Activated T-helper 17 cell treated with anti-CD3 and anti-CD28 coated beads, Interleukin-2, amount 50 U/mL, for 72 hours (primary cell): ENCODE results near the gene TLCD3B. TPM values are rescaled to one million over a fixed set of nuclear protein-coding genes. Genes with fewer than 3 reads are reported as not detected.
A peak's percentile ranks its signal among the peaks of the same experiment; 100 is the strongest.

ENCODE experiments used
- ATAC-seq: fragments of 150-1000 bp; cut with Tn5 transposase; replicated peaks from 2 replicates; pipeline ENCODE4 v1.10.0; 2021; ENCODE audit warnings: mild to moderate bottlenecking, moderate library complexity
- H3K27ac Mint-ChIP-seq: one replicate; pipeline ENCODE4 v1.8.0; 2022; ENCODE audit warnings: mixed read lengths
- H3K27me3 Mint-ChIP-seq: one replicate; pipeline ENCODE4 v1.8.0; 2022; ENCODE audit warnings: mixed read lengths
- H3K36me3 Mint-ChIP-seq: one replicate; pipeline ENCODE4 v1.8.0; 2022; ENCODE audit warnings: low read depth, mild to moderate bottlenecking, mixed read lengths
- H3K4me1 Mint-ChIP-seq: one replicate; pipeline ENCODE4 v1.8.0; 2022; ENCODE audit warnings: mixed read lengths
- H3K4me3 Mint-ChIP-seq: one replicate; pipeline ENCODE4 v1.8.0; 2022; ENCODE audit warnings: mild to moderate bottlenecking, mixed read lengths
- H3K9me3 Mint-ChIP-seq: one replicate; pipeline ENCODE4 v1.8.0; 2022; ENCODE audit warnings: mixed read lengths
- total RNA-seq, 2 donors: library from RNA; stranded (reverse); gene quantifications; one replicate each; pipeline ENCODE4 v1.2.3, GENCODE V29; 2022

Gene TLCD3B
- total RNA-seq, result 1 to 10 TPM; 1.9 to 7.4 TPM

- peaks cover 5% of the 10 kb centered on the region for H3K4me1 Mint-ChIP-seq
- no peaks in the 10 kb centered on the region for H3K36me3 Mint-ChIP-seq
- H3K27me3 Mint-ChIP-seq, result peaks cover 34% of the 10 kb centered on the region
- no peak for ATAC-seq
- peak within 1 kb of the TSS; percentile 57 for H3K4me3 Mint-ChIP-seq
- H3K9me3 Mint-ChIP-seq, result no peaks in the 10 kb centered on the region
- no peak within 1 kb of the TSS for H3K27ac Mint-ChIP-seq
These were observed at the start of gene TLCD3B for GRCh38 chr16:30030841-30031413. Gene TLCD3B (minus strand): TSS chr16:30031271. CDS start chr16:30030527, 744 bp downstream.

- Mint-ChIP-seq H3K4me1 (peaks cover 11% of the 10 kb centered on the region), H3K27ac (no peak overlapping the region), H3K36me3 (peaks cover 97% of the 10 kb centered on the region), H3K9me3 (no peaks in the 10 kb centered on the region), H3K4me3 (no peak overlapping the region), H3K27me3 (no peaks in the 10 kb centered on the region)
- no peak for ATAC-seq
These were observed 48.4 kb upstream of the TLCD3B start for GRCh38 chr16:30079480-30079879.

GRCh38 chr16:30078744-30079143 lies 47.7 kb upstream of the TLCD3B start:
- ATAC-seq, result no peak
- no peaks in the 10 kb centered on the region for H3K27me3 Mint-ChIP-seq
- no peaks in the 10 kb centered on the region for H3K9me3 Mint-ChIP-seq
- no peak overlapping the region for H3K27ac Mint-ChIP-seq
- H3K4me1 Mint-ChIP-seq, result peaks cover 11% of the 10 kb centered on the region
- no peak overlapping the region for H3K4me3 Mint-ChIP-seq
- peaks cover 89% of the 10 kb centered on the region for H3K36me3 Mint-ChIP-seq

DNA sequence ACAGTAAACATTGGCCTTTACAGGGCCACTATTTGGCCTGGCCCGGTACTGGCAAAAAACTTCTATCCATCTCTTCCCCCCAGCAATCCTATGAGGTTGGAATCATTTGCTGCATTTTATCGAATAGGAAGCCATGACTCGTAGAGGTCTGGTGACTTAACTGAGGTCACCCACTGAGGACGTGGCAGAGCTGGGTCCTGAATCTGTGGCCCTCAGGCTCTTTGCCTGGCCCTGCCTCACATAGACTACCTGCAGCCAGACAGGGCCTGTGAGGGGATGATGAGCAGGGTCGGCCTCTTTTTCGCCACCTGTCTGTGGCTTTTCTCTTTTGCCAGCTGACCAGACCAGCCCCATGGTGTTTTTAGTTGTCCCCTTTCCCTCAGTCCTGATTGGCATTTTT lies 46.6 kb upstream of the TLCD3B start:
- Mint-ChIP-seq H3K4me1 (peaks cover 11% of the 10 kb centered on the region), H3K36me3 (peaks cover 78% of the 10 kb centered on the region), H3K9me3 (no peaks in the 10 kb centered on the region), H3K4me3 (peak overlapping the region; percentile 91), H3K27ac (peak overlapping the region; percentile 97), H3K27me3 (no peaks in the 10 kb centered on the region)
- ATAC-seq, result no peak

- peaks cover 11% of the 10 kb centered on the region for H3K4me1 Mint-ChIP-seq
- H3K36me3 Mint-ChIP-seq, result peaks cover 76% of the 10 kb centered on the region
These were observed 45.3 kb upstream of the TLCD3B start for GRCh38 chr16:30076276-30076791.

DNA sequence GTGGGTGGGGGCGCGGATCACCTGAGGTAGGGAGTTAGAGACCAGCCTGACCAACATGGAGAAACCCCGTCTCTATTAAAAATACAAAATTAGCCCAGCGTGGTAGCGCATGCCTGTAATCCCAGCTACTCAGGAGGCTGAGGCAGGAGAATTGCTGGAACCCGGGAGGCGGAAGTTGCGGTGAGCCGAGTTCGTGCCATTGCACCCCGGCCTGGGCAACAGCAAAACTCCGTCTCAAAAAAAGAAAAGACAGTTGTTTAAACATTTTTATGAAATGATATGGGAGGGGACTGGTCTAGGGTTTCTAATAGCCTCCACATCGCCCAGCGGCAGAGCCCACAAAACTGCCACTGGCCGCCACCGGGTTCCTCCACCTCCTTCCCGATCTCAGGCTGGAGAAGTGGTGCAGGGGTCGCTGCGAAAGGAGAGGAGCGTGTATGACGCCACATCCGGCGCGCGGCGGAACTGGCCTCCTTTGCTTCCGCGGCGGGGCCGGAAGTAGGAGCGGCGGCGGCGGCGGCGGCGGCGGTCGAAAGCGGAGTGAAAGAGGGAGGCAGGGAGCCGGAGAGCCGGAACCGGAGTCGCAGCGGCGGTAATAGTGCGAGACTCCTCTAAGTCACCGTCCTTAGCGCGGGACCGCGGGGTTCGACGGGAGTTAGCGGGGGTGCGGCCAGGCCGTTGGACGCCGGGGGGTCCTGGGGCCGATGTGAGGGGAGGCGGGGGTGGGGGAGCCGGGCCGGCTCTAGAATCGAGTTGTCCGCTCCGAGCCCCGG lies 44.6 kb upstream of the TLCD3B start, which contains the start of gene PPP4C:
Gene PPP4C, plus strand, starts transcription at position 492 of the 773 bp plus-strand sequence. CDS start 384 bp downstream, outside the sequence.
- H3K4me3 Mint-ChIP-seq, result peak within 1 kb of the TSS; percentile 91
- H3K36me3 Mint-ChIP-seq, result peaks cover 76% of the 10 kb centered on the region
- ATAC-seq, result peak; percentile 88
- no peaks in the 10 kb centered on the region for H3K9me3 Mint-ChIP-seq
- H3K4me1 Mint-ChIP-seq, result peaks cover 11% of the 10 kb centered on the region
- peak within 1 kb of the TSS; percentile 97 for H3K27ac Mint-ChIP-seq
- H3K27me3 Mint-ChIP-seq, result no peaks in the 10 kb centered on the region

More at GRCh38 chr16:30076276-30076791, 45.3 kb upstream of the TLCD3B start:
- peak overlapping the region; percentile 97 for H3K27ac Mint-ChIP-seq
- H3K27me3 Mint-ChIP-seq, result no peaks in the 10 kb centered on the region
- H3K4me3 Mint-ChIP-seq, result peak overlapping the region; percentile 91
- no peaks in the 10 kb centered on the region for H3K9me3 Mint-ChIP-seq
- ATAC-seq, result peak; percentile 11

GRCh38 chr16:30070490-30070889 lies 39.4 kb upstream of the TLCD3B start:
- ATAC-seq, result no peak
- Mint-ChIP-seq H3K4me3 (peak overlapping the region; percentile 67), H3K27ac (peak overlapping the region; percentile 65), H3K36me3 (peaks cover 77% of the 10 kb centered on the region), H3K9me3 (no peaks in the 10 kb centered on the region), H3K27me3 (no peaks in the 10 kb centered on the region), H3K4me1 (peaks cover 9% of the 10 kb centered on the region)

DNA sequence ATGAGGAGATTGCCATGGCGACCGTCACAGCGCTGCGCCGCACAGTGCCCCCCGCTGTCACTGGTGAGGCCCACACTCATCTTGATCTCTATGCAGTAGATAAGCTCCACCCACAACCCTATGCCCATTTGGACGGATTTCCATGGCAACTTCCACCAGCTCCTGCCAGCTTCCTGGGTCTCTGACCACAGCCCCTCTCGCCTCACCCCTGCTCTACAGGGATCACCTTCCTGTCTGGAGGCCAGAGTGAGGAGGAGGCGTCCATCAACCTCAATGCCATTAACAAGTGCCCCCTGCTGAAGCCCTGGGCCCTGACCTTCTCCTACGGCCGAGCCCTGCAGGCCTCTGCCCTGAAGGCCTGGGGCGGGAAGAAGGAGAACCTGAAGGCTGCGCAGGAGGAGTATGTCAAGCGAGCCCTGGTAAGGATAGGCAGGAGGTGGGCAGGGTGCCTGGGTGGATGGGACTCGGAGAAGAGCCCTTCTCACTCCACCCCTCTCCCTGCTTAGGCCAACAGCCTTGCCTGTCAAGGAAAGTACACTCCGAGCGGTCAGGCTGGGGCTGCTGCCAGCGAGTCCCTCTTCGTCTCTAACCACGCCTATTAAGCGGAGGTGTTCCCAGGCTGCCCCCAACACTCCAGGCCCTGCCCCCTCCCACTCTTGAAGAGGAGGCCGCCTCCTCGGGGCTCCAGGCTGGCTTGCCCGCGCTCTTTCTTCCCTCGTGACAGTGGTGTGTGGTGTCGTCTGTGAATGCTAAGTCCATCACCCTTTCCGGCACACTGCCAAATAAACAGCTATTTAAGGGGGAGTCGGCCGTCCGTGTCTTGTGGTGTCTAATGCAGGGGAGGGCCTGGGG lies 38.8 kb upstream of the TLCD3B start:
- H3K9me3 Mint-ChIP-seq, result no peaks in the 10 kb centered on the region
- peak overlapping the region; percentile 67 for H3K4me3 Mint-ChIP-seq
- ATAC-seq, result no peak
- peaks cover 9% of the 10 kb centered on the region for H3K4me1 Mint-ChIP-seq
- H3K27me3 Mint-ChIP-seq, result no peaks in the 10 kb centered on the region
- H3K36me3 Mint-ChIP-seq, result peaks cover 79% of the 10 kb centered on the region
- peak overlapping the region; percentile 65 for H3K27ac Mint-ChIP-seq

GRCh38 chr16:30068750-30069610 lies 37.9 kb upstream of the TLCD3B start:
- no peaks in the 10 kb centered on the region for H3K27me3 Mint-ChIP-seq
- no peak for ATAC-seq
- H3K9me3 Mint-ChIP-seq, result no peaks in the 10 kb centered on the region
- H3K27ac Mint-ChIP-seq, result peak overlapping the region; percentile 73
- peak overlapping the region; percentile 67 for H3K4me3 Mint-ChIP-seq
- peaks cover 85% of the 10 kb centered on the region for H3K36me3 Mint-ChIP-seq
- peaks cover 9% of the 10 kb centered on the region for H3K4me1 Mint-ChIP-seq

DNA sequence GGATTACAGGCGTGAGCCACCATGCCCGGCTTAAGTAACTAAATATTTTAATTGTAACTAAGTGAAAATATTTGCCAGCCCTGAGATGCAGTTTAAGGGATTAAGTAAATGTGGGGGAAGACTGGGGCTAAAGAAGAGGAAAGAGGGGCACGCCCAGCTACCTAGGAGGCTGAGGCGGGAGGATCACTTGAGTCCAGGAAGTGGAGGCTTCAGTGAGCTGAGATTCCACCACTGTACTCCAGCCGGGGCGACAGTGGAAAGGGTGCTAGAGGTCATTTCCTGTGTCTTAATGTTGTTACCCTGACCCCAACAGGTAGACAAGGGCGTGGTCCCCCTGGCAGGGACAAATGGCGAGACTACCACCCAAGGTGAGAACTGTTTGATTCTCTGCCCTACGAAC lies 37.3 kb upstream of the TLCD3B start:
- Mint-ChIP-seq H3K4me1 (peaks cover 9% of the 10 kb centered on the region), H3K27ac (peak overlapping the region; percentile 73), H3K27me3 (no peaks in the 10 kb centered on the region), H3K36me3 (peaks cover 89% of the 10 kb centered on the region), H3K4me3 (peak overlapping the region; percentile 67), H3K9me3 (no peaks in the 10 kb centered on the region)
- ATAC-seq, result no peak

DNA sequence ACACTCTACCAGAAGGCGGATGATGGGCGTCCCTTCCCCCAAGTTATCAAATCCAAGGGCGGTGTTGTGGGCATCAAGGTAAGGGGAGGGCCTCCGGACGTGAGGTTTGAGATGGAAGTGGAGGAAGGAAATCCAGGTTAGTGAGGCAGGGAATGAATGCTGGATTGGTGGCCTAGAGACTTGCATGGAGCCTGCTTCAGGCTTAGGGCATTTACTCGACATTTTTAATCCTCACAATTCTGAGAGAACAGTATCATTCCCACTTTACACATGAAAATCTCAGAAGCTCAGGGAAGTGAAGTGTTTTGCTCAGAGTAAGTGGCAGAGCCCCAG lies 36.5 kb upstream of the TLCD3B start:
- Mint-ChIP-seq H3K27ac (peak overlapping the region; percentile 95), H3K36me3 (peaks cover 89% of the 10 kb centered on the region), H3K4me1 (peaks cover 9% of the 10 kb centered on the region), H3K9me3 (no peaks in the 10 kb centered on the region), H3K4me3 (peak overlapping the region; percentile 92), H3K27me3 (no peaks in the 10 kb centered on the region)
- ATAC-seq, result no peak

DNA sequence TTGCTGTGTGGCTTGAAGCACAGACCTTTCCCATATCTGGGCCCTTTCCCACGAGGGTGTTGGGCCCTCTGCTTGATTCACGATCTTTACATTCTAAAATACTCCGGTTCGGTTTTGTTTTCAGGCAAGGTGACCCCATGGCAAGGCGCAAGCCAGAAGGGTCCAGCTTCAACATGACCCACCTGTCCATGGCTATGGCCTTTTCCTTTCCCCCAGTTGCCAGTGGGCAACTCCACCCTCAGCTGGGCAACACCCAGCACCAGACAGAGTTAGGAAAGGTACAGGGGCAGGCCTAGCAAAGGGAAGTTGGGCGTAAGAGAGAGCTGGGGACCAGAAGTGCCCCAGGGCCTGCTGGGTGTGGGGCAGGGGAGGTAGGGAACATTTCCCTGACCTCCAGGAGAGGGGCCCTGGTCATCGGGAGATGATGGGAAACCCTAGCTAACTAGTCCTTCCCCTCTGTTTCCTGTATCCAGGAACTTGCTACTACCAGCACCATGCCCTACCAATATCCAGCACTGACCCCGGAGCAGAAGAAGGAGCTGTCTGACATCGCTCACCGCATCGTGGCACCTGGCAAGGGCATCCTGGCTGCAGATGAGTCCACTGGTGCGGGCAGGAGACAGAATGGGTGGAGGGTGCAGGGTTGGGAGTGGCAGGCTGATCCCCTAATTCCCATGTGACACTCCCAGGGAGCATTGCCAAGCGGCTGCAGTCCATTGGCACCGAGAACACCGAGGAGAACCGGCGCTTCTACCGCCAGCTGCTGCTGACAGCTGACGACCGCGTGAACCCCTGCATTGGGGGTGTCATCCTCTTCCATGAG lies 35.9 kb upstream of the TLCD3B start:
- ATAC-seq, result no peak
- Mint-ChIP-seq H3K4me3 (peak overlapping the region; percentile 92), H3K4me1 (peaks cover 9% of the 10 kb centered on the region), H3K36me3 (peaks cover 84% of the 10 kb centered on the region), H3K27ac (peak overlapping the region; percentile 95), H3K9me3 (no peaks in the 10 kb centered on the region), H3K27me3 (no peaks in the 10 kb centered on the region)
